DOHH2 (cell line): ENCODE data around the gene MUC13.

Experiments used
- EZH2phosphoT487 ChIP-seq: fragments of 200-600 bp; sonication (generic); IDR thresholded peaks from 2 replicates; pipeline ENCODE4 v1.6.1; 2017; ENCODE audit warnings: borderline replicate concordance, mild to moderate bottlenecking, antibody characterized with exemption, low read length, moderate library complexity, mixed read lengths
- TF ChIP-seq, protein P1 (sequence below): fragments of 200-600 bp; sonication (generic); IDR thresholded peaks from one replicate; pipeline ENCODE4 v1.5.1; 2014; ENCODE audit warnings: antibody characterized with exemption, mild to moderate bottlenecking, low read depth, low read length; ENCODE audit not compliant: poor library complexity, severe bottlenecking

DNA sequence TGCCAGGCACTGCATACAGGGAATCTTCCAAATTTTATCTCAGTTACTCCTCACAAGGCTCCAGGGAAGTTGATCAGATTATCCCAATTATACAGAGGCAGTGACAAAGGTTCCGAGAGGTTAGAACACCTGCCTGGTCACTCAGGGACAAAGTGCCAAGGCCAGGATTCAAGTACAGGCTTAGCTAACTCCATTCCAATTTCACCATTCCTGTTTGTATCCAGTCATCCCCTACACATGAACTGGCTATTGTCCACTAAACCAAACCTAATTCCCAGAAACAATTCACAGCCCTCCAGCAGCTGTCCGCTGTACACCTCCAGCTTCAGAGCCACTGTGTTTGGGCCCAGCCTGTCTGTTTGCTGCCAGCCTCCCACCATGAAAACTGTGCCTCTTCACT lies 16.0 kb downstream of the MUC13 start:
- TF ChIP-seq EZH2phosphoT487 = no peak
- TF ChIP-seq, protein P1, sequence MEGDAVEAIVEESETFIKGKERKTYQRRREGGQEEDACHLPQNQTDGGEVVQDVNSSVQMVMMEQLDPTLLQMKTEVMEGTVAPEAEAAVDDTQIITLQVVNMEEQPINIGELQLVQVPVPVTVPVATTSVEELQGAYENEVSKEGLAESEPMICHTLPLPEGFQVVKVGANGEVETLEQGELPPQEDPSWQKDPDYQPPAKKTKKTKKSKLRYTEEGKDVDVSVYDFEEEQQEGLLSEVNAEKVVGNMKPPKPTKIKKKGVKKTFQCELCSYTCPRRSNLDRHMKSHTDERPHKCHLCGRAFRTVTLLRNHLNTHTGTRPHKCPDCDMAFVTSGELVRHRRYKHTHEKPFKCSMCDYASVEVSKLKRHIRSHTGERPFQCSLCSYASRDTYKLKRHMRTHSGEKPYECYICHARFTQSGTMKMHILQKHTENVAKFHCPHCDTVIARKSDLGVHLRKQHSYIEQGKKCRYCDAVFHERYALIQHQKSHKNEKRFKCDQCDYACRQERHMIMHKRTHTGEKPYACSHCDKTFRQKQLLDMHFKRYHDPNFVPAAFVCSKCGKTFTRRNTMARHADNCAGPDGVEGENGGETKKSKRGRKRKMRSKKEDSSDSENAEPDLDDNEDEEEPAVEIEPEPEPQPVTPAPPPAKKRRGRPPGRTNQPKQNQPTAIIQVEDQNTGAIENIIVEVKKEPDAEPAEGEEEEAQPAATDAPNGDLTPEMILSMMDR = no peak
